ENCODE data around the gene ZMAT5. TPM values are rescaled to one million over a fixed set of nuclear protein-coding genes. Genes with fewer than 3 reads are reported as not detected.

ZMAT5 gene
- total RNA-seq, 6 donors from 2014 or later = 9.4 to 24.4 (median 22.4) TPM

- no peak for TF ChIP-seq CTCF (IDR thresholded peaks at IDR 0.05)
- no peak for TF ChIP-seq EP300 (IDR thresholded peaks at IDR 0.05)
- no peak for TF ChIP-seq POLR2A (IDR thresholded peaks at IDR 0.05)
- no peak for TF ChIP-seq POLR2AphosphoS5 (IDR thresholded peaks at IDR 0.05)
- Histone ChIP-seq H3K27me3 (no peaks in the 10 kb centered on the region), H3K9me3 (no peaks in the 10 kb centered on the region), H3K27ac (no peak overlapping the region), H3K4me1 (peaks cover 0 to 5% (median 0%) of the 10 kb centered on the region in 4 donors), H3K36me3 (peaks cover 0 to 11% (median 1%) of the 10 kb centered on the region in 4 donors), H3K4me3 (no peak overlapping the region)
- 85 to 88% methylated on average over 3 to 16 of the region's 16 CpGs for WGBS, 2 donors
- ATAC-seq (ENCODE audit: low FRiP score in 2 of 2) (no peak), DNase-seq (peak in 1 of 2 donors; percentile 32)
These were observed 12.8 kb downstream of the ZMAT5 start for GRCh38 chr22:29753808-29754657.

GRCh38 chr22:29751669-29752068 is 15.1 kb downstream of the ZMAT5 start:
- TF ChIP-seq EP300 (IDR thresholded peaks at IDR 0.05) = no peak
- TF ChIP-seq POLR2A (IDR thresholded peaks at IDR 0.05) = no peak
- TF ChIP-seq POLR2AphosphoS5 (IDR thresholded peaks at IDR 0.05) = no peak
- no peak for TF ChIP-seq CTCF (IDR thresholded peaks at IDR 0.05)
- Histone ChIP-seq H3K36me3 (peaks cover 0 to 29% (median 20%) of the 10 kb centered on the region in 4 donors), H3K9me3 (no peaks in the 10 kb centered on the region), H3K4me3 (no peak overlapping the region), H3K27me3 (no peaks in the 10 kb centered on the region), H3K27ac (peak overlapping the region in 1 of 4 donors; percentile 72), H3K4me1 (peaks cover 0 to 5% (median 0%) of the 10 kb centered on the region in 4 donors)
- DNase-seq = no peak
- no peak for ATAC-seq (ENCODE audit: low FRiP score in 2 of 2)
- WGBS, 2 donors = 100% methylated on average over 2 of the region's 2 CpGs

- no peak for TF ChIP-seq CTCF (IDR thresholded peaks at IDR 0.05)
- peak in 1 of 2 donors; percentile 37 for TF ChIP-seq POLR2AphosphoS5 (IDR thresholded peaks at IDR 0.05)
- 76 to 79% methylated on average over 11 of the region's 11 CpGs for WGBS, 2 donors
- Histone ChIP-seq H3K27ac (peak overlapping the region in 3 of 4 donors; percentile 40 to 72 (median 46)), H3K4me3 (no peak overlapping the region), H3K9me3 (no peaks in the 10 kb centered on the region), H3K36me3 (peaks cover 0 to 37% (median 27%) of the 10 kb centered on the region in 4 donors), H3K4me1 (peaks cover 0 to 5% (median 0%) of the 10 kb centered on the region in 4 donors), H3K27me3 (no peaks in the 10 kb centered on the region)
- DNase-seq (peak in 1 of 2 donors; percentile 67), ATAC-seq (ENCODE audit: low FRiP score in 2 of 2) (peak in 1 of 2 donors; percentile 32)
These were observed 16.0 kb downstream of the ZMAT5 start for GRCh38 chr22:29750559-29751538.

GRCh38 chr22:29750029-29750428 is 16.8 kb downstream of the ZMAT5 start:
- TF ChIP-seq POLR2AphosphoS5 (IDR thresholded peaks at IDR 0.05) (no peak), POLR2A (IDR thresholded peaks at IDR 0.05) (no peak), CTCF (IDR thresholded peaks at IDR 0.05) (no peak), EP300 (IDR thresholded peaks at IDR 0.05) (no peak)
- H3K9me3 ChIP-seq = no peaks in the 10 kb centered on the region
- H3K4me3 ChIP-seq = no peak overlapping the region
- DNase-seq (no peak), ATAC-seq (ENCODE audit: low FRiP score in 2 of 2) (no peak)
- peaks cover 0 to 44% (median 32%) of the 10 kb centered on the region in 4 donors for H3K36me3 ChIP-seq
- H3K4me1 ChIP-seq = peaks cover 0 to 5% (median 0%) of the 10 kb centered on the region in 4 donors
- WGBS, 2 donors = 94 to 100% methylated on average over 3 of the region's 3 CpGs
- H3K27me3 ChIP-seq = no peaks in the 10 kb centered on the region
- H3K27ac ChIP-seq = peak overlapping the region in 1 of 4 donors; percentile 72
